ENCODE measurements around the gene GRN. TPM values are rescaled to one million over a fixed set of nuclear protein-coding genes. Genes with fewer than 3 reads are reported as not detected.

The GRN gene
- total RNA-seq, 4 donors from 2014 or later, result 101 to 178 (median 120) TPM

DNA sequence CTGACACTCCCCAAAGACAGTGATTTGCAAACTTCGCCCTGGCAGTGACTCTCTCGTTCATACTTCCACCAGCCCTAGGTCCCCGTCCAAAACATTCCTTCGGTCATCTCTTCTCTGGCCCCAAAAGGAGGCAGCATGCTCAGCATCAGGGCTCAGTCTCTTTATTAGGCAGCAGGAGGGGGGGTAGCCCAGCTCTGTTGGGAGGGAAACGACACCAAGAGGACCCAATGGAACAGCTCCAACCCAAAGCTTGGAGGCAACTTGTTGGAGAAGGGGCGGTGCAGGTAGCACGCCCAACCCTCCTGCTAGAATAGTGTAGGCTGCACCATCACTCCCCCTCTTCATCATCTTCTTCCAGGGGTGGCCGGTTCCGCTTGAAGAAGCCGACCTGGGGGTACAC lies 26.9 kb downstream of the GRN start:
- no peak for TF ChIP-seq CTCF (IDR thresholded peaks at IDR 0.05)
- TF ChIP-seq POLR2A (IDR thresholded peaks at IDR 0.05), result no peak
- intact Hi-C loops (cut with DNase I; ENCODE audit: low total_unique reads), result no loop called here
- H3K27me3 ChIP-seq, result no peaks in the 10 kb centered on the region
- no peaks in the 10 kb centered on the region for H3K36me3 ChIP-seq
- no peaks in the 10 kb centered on the region for H3K9me3 ChIP-seq
- H3K4me1 ChIP-seq, result no peaks in the 10 kb centered on the region
- no peak for DNase-seq
- H3K4me3 ChIP-seq, result no peak overlapping the region
- H3K27ac ChIP-seq, result no peak overlapping the region

- no peaks in the 10 kb centered on the region for H3K4me1 ChIP-seq
- no peak for TF ChIP-seq CTCF (IDR thresholded peaks at IDR 0.05)
- no peaks in the 10 kb centered on the region for H3K9me3 ChIP-seq
- no peak overlapping the region for H3K27ac ChIP-seq
- intact Hi-C loops (cut with DNase I; ENCODE audit: low total_unique reads), result no loop called here
- no peaks in the 10 kb centered on the region for H3K27me3 ChIP-seq
- DNase-seq, result no peak
- no peaks in the 10 kb centered on the region for H3K36me3 ChIP-seq
- no peak overlapping the region for H3K4me3 ChIP-seq
These were observed 29.4 kb downstream of the GRN start for GRCh38 chr17:44374306-44375195.

DNA sequence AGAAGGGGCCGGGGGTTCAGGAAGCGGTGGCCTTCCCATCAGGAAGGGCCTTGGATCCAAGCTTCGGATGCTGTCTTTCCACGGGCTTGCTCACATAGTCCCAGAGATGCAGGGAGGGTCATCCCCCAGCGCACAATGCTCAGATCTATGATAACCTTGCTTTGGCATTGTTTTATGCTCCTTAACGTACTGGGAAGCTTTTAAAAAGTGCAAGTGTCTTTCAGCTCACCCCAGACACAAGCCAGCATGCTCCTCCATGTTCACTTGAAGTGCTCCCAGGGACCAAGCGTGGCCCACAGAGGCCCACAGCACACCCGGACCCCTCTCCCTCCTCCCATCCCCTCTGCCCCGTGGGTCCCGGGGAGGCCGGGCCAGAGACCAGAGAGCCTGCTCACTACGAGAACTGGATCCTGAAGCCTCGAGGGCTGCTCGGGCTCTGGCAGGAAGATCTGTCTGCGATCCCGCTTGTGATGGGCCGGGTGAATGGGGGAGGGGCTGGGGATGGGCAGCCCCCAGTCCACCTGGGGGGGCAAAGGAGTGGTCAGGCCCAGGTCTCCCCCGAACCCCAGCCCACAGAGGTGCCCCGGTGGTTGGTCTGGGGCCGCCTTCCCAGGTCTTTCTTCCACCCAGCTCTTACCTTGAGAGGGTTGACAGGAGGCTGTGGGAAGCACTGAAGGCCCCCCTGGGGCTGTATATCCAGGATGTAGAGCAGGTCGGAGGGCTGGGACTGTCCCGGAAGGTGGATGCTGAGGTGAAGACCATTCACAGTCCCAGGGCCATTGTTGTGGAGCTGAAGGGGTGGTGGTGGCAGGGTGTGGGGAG lies 30.3 kb downstream of the GRN start:
- H3K36me3 ChIP-seq, result no peaks in the 10 kb centered on the region
- H3K27ac ChIP-seq, result no peak overlapping the region
- DNase-seq, result no peak
- H3K4me1 ChIP-seq, result no peaks in the 10 kb centered on the region
- intact Hi-C loops (cut with DNase I; ENCODE audit: low total_unique reads), result no loop called here
- H3K27me3 ChIP-seq, result no peaks in the 10 kb centered on the region
- H3K4me3 ChIP-seq, result no peak overlapping the region
- H3K9me3 ChIP-seq, result no peaks in the 10 kb centered on the region
- no peak for TF ChIP-seq POLR2A (IDR thresholded peaks at IDR 0.05)
- no peak for TF ChIP-seq CTCF (IDR thresholded peaks at IDR 0.05)

DNA sequence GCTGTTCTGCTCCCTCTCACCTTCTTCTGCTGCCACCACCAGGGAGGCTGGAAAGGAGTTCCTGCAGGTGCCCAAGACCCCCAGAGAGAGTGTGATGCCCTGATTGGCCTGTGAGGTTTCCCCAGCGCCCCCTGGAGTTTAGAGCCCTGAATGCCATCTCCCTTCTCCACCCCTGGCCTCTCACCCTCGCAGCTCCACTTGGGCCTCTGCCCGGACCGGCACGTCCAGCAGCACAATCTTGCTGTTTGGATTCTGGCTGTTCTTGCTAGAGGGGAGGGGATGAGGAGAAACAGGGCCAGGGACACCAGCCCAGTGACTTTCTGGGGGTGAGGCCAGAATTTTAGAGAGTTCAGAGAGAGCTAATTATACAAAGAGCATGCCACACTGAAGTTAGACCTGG lies 31.0 kb downstream of the GRN start:
- TF ChIP-seq CTCF (IDR thresholded peaks at IDR 0.05) (no peak), POLR2A (IDR thresholded peaks at IDR 0.05) (no peak)
- intact Hi-C loops (cut with DNase I; ENCODE audit: low total_unique reads), result no loop called here
- Histone ChIP-seq H3K4me3 (no peak overlapping the region), H3K36me3 (no peaks in the 10 kb centered on the region), H3K4me1 (no peaks in the 10 kb centered on the region), H3K27me3 (no peaks in the 10 kb centered on the region), H3K9me3 (no peaks in the 10 kb centered on the region), H3K27ac (no peak overlapping the region)
- DNase-seq, result peak in 1 of 2 donors; percentile 22

- no peaks in the 10 kb centered on the region for H3K36me3 ChIP-seq
- no peaks in the 10 kb centered on the region for H3K27me3 ChIP-seq
- H3K27ac ChIP-seq, result no peak overlapping the region
- H3K4me1 ChIP-seq, result no peaks in the 10 kb centered on the region
- no peak overlapping the region for H3K4me3 ChIP-seq
- no peaks in the 10 kb centered on the region for H3K9me3 ChIP-seq
- no peak for TF ChIP-seq CTCF (IDR thresholded peaks at IDR 0.05)
- intact Hi-C loops (cut with DNase I; ENCODE audit: low total_unique reads), result no loop called here
- no peak for DNase-seq
These were observed 31.7 kb downstream of the GRN start for GRCh38 chr17:44376779-44377178.
